PC-3 (cell line): ENCODE data around the gene MRM3.

Source experiments
- EZH2 ChIP-seq: fragments of 300-600 bp; sonication (generic); IDR thresholded peaks from one replicate; pipeline ENCODE4 v1.6.1; 2017; ENCODE audit warnings: antibody characterized with exemption, mild to moderate bottlenecking, low read length; ENCODE audit not compliant: unreplicated experiment
- EZH2phosphoT487 ChIP-seq: fragments of 300-600 bp; sonication (generic); IDR thresholded peaks from 2 replicates; pipeline ENCODE4 v1.6.1; 2018; ENCODE audit warnings: mild to moderate bottlenecking, antibody characterized with exemption, low read length, borderline replicate concordance
- TF ChIP-seq, protein P1 (sequence below): fragments of 300-600 bp; sonication (generic); conservative IDR thresholded peaks from 2 replicates; pipeline ENCODE4 v1.5.1; 2017; ENCODE audit warnings: antibody characterized with exemption, low read depth, mild to moderate bottlenecking, low read length

DNA sequence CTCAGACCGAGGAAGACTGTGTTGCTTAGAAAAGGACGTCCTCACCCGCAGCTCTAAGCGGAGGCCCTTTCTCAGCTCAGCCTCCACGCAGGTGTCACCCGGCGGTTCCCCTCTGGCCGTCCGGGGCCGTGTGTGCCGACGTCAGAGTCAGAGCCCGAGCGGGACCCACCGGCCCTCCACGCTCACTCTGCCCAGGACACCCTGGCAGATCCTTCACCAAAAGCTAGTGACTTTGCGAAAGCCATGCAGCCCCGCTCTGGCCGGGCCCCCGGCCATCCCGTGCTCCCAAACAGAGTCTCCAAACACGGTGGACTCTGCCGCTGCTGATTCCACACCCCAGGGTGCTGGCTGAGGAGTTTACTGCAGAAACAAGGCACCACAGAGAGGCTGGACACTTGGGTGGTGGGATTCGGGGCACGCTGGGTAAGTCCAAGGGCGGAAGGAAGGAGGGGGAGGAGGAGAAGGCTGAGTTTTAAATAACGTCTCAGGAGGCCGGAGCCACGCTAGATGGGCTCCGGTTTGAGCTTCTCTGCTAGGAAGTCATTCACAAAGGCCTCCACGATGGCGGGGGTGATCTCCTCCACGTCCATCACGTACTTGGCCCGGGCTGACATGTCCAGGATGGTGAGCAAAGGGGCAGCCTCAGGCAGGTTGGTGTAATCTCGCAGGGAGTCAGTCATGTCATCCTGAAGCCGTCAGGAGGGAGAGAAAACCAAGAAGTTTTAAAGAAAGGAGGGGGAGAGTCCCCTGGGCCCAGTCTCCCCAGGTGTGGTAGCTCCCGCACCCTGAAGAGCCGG is 18.5 kb downstream of the MRM3 start:
- TF ChIP-seq EZH2 (no peak), EZH2phosphoT487 (no peak)
- TF ChIP-seq, protein P1, sequence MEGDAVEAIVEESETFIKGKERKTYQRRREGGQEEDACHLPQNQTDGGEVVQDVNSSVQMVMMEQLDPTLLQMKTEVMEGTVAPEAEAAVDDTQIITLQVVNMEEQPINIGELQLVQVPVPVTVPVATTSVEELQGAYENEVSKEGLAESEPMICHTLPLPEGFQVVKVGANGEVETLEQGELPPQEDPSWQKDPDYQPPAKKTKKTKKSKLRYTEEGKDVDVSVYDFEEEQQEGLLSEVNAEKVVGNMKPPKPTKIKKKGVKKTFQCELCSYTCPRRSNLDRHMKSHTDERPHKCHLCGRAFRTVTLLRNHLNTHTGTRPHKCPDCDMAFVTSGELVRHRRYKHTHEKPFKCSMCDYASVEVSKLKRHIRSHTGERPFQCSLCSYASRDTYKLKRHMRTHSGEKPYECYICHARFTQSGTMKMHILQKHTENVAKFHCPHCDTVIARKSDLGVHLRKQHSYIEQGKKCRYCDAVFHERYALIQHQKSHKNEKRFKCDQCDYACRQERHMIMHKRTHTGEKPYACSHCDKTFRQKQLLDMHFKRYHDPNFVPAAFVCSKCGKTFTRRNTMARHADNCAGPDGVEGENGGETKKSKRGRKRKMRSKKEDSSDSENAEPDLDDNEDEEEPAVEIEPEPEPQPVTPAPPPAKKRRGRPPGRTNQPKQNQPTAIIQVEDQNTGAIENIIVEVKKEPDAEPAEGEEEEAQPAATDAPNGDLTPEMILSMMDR: no peak
